Upper lobe of left lung (tissue), 4 donors: ENCODE data around the gene SARDH.

Experiments
- CTCF ChIP-seq, 6 experiments: fragments of 450-650 bp in 4 of 6; fragments of 200-600 bp in 2 of 6; sonication (generic) in 2 of 6; IDR thresholded peaks; one replicate each; pipeline ENCODE4 v1.5.1; 2016 to 2019; ENCODE audit warnings: antibody characterized with exemption in 6 of 6
- POLR2AphosphoS5 ChIP-seq, 2 donors: sonication (generic); formaldehyde crosslinking; IDR thresholded peaks; one replicate each; pipeline ENCODE4 v1.5.1; 2017; ENCODE audit warnings: antibody characterized with exemption in 2 of 2

DNA sequence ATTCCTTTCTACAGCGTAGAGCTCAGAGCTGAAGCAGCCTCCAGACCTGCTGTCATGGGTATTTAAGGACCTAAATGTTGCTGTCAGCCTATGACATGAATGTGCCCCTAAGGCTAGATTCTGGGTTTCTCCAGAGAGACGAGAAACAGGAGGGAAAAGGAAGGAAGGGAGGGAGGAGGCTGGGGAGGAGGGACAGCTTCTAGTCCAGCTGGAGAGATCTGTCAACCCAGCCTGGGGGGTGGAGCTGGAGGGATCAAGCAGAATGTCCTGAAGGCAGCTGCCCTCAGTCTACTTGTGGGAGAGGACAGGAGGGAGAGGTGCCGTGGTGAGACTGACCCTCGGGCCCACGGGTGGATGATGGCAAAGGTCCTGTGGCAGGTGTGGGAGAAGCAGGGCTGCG lies 103.1 kb downstream of the SARDH start:
- no peak for TF ChIP-seq CTCF (IDR thresholded peaks at IDR 0.05)
- no peak for TF ChIP-seq POLR2AphosphoS5 (IDR thresholded peaks at IDR 0.05)
